RWPE2 (cell line): ENCODE results near the gene PLB1.

Experiments
- ATAC-seq: fragments of 200-7000 bp; cut with Tn5 transposase; 3 replicates; pipeline ENCODE4 v1.9.1; 2021; ENCODE audit warnings: low read depth
- DNase-seq: peaks from one replicate; pipeline ENCODE4 v3.0.0-alpha.2; 2020; ENCODE audit warnings: low spot score
- H3K27ac ChIP-seq: fragments of 450-650 bp; 2 replicates; pipeline ENCODE4 v1.5.1; 2017; ENCODE audit warnings: mild to moderate bottlenecking; ENCODE audit not compliant: poor library complexity, severe bottlenecking
- H3K27me3 ChIP-seq: fragments of 250-450 bp; sonication (Bioruptor Pico); 2 replicates; pipeline ENCODE4 v1.5.1; 2021; ENCODE audit warnings: mild to moderate bottlenecking, moderate library complexity; ENCODE audit not compliant: insufficient read depth, poor library complexity, severe bottlenecking
- H3K36me3 ChIP-seq: fragments of 250-450 bp; sonication (Bioruptor Pico); 2 replicates; pipeline ENCODE4 v1.5.1; 2020; ENCODE audit warnings: low read depth, mild to moderate bottlenecking, moderate library complexity
- H3K4me1 ChIP-seq: fragments of 250-450 bp; sonication (Bioruptor Pico); 2 replicates; pipeline ENCODE4 v1.5.1; 2021; ENCODE audit warnings: mild to moderate bottlenecking, moderate library complexity; ENCODE audit not compliant: insufficient read depth, poor library complexity, severe bottlenecking
- H3K4me3 ChIP-seq: fragments of 250-450 bp; sonication (Bioruptor Pico); 2 replicates; pipeline ENCODE4 v1.5.1; 2021; ENCODE audit warnings: mild to moderate bottlenecking, moderate library complexity; ENCODE audit not compliant: severe bottlenecking
- H3K9me3 ChIP-seq: fragments of 250-450 bp; sonication (Bioruptor Pico); 2 replicates; pipeline ENCODE4 v1.5.1; 2021; ENCODE audit warnings: mild to moderate bottlenecking, moderate library complexity; ENCODE audit not compliant: severe bottlenecking
- CTCF ChIP-seq: fragments of 450-650 bp; IDR thresholded peaks from one replicate; pipeline ENCODE4 v1.5.1; 2017; ENCODE audit warnings: mild to moderate bottlenecking, moderate library complexity; ENCODE audit not compliant: poor library complexity, severe bottlenecking

PLB1 gene

GRCh38 chr2:28610583-28611201 lies 114.8 kb downstream of the PLB1 start:
- DNase-seq (peak; percentile 96), ATAC-seq (peak; percentile 87)
- Histone ChIP-seq H3K9me3 (no peaks in the 10 kb centered on the region), H3K4me3 (no peak overlapping the region), H3K27me3 (no peaks in the 10 kb centered on the region), H3K4me1 (peaks cover 46% of the 10 kb centered on the region), H3K27ac (peak overlapping the region; percentile 99), H3K36me3 (no peaks in the 10 kb centered on the region)
- TF ChIP-seq CTCF, result no peak

- ATAC-seq (no peak), DNase-seq (no peak)
- no peaks in the 10 kb centered on the region for H3K9me3 ChIP-seq
- peaks cover 62% of the 10 kb centered on the region for H3K4me1 ChIP-seq
- no peaks in the 10 kb centered on the region for H3K27me3 ChIP-seq
- no peak for TF ChIP-seq CTCF
- H3K4me3 ChIP-seq, result no peak overlapping the region
- no peaks in the 10 kb centered on the region for H3K36me3 ChIP-seq
- peak overlapping the region; percentile 99 for H3K27ac ChIP-seq
These were observed 116.4 kb downstream of the PLB1 start for GRCh38 chr2:28612131-28612812.

GRCh38 chr2:28613186-28613585 lies 117.3 kb downstream of the PLB1 start:
- peaks cover 65% of the 10 kb centered on the region for H3K4me1 ChIP-seq
- ATAC-seq, result no peak
- H3K36me3 ChIP-seq, result no peaks in the 10 kb centered on the region
- H3K4me3 ChIP-seq, result no peak overlapping the region
- no peaks in the 10 kb centered on the region for H3K27me3 ChIP-seq
- no peak for DNase-seq
- peak overlapping the region; percentile 99 for H3K27ac ChIP-seq
- no peaks in the 10 kb centered on the region for H3K9me3 ChIP-seq
- no peak for TF ChIP-seq CTCF

GRCh38 chr2:28613633-28614501 lies 118.0 kb downstream of the PLB1 start:
- no peaks in the 10 kb centered on the region for H3K36me3 ChIP-seq
- ATAC-seq (peak; percentile 84), DNase-seq (peak; percentile 93)
- peaks cover 65% of the 10 kb centered on the region for H3K4me1 ChIP-seq
- no peak for TF ChIP-seq CTCF
- H3K4me3 ChIP-seq, result no peak overlapping the region
- H3K27me3 ChIP-seq, result no peaks in the 10 kb centered on the region
- H3K27ac ChIP-seq, result peak overlapping the region; percentile 99
- no peaks in the 10 kb centered on the region for H3K9me3 ChIP-seq
